Measurements from ENCODE around the gene LCNL1.
A peak's percentile ranks its signal among the peaks of the same experiment; 100 is the strongest.

The LCNL1 gene

DNA sequence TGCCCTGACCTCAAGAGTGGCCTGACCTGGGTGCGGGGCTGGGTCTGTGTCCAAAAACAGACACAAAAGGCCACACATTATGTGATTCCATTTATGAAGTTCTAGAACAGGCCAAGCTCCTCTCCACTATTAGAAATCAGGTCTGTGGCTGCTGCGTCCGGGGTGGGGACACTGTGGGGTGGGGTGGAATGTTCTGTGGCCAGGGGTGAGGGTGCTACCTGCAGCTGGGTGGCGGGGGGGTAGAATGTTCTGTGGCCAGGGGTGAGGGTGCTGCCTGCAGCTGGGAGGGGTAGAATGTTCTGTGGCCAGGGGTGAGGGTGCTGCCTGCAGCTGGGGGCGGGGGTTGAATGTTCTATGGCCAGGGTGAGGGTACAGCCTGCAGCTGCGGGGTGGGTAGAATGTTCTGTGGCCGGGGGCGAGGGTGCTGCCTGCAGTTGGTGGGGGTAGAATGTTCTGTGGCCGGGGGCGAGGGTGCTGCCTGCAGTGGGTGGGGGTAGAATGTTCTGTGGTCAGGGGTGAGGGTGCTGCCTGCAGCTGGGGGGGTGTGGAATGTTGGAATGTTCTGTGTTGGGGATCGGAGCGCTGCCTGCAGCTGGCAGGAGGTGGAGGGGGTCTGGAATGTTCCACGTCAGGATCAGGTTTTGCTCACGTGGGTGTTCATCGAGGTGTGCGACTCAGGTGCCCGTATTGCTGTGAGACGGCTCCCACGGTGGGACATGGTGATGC lies 22.4 kb upstream of the LCNL1 start:
- DNase-seq: peak; percentile 58

DNA sequence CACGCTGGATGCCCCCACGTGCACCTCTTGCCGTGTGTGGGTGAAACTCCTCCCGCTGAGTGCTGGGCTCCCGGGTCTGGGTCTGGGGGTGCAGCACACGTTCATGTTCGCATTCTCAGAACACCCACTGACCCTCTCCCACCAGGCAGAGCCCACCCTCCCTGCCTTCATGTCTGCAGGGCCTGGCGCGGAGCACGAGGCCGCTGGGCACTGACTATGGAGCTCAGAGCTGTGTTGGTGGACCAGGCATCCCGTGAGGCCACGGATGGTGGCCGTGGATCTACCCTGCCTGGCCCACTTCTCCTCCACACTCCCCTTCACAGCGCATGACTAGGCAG lies 21.9 kb upstream of the LCNL1 start:
- DNase-seq: no peak

DNA sequence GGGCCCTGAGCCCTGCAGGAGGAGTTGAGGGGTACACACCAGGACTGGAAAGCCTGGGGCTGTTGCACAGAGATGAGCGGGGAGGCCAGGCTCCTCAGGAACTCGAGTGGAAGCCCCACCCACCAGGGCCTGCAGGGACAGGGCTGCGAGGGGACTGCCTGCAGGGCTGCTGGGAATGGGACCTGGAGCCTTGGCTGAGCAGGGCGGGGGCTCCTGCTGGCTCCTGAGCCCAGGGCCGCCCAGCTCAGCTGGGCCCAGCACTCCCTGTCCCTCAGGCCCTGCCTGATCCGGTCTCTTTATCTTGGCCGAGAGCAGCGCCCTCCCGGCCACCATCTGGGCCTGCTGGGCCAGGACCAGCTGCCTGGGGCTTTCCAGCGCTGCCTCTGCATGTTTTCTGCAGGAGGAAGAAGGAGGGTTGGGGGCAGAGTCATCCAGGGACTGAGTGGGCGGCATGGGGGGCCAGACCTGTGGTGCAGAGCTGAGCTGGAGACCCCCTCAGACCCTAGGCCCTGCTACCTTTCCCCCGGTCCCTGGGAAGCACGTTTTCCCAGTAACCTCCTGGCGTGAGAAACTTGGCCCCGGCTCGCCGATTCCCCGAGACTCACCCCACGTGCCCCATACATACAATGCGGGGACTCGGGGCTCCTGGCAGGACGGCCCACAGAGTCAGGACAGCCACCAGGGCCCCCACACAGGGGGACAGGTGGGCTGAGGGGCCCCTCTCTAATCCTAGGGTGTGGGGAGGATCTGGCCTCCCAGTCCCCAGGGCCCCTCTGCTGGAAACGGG lies 21.3 kb upstream of the LCNL1 start:
- DNase-seq: no peak

DNA sequence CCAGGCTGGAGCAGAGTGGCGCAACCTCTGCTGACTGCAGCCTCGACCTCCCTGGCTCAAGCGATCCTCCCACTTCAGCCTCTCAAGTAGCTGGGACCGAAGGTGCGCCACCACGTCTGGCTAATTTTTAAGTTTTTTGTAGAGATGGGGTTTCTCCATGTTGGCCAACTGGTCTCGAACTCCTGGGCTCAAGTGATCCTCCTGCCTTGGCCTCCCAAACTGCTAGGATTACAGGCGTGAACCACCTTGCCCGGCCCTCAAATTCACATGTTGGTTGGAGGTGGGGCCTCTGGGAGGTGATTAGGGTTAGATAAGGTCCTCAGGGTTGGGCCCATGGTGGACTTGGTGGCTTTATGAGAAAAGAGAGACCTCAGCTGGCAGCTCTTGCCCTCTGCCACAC lies 20.6 kb upstream of the LCNL1 start:
- DNase-seq: no peak

DNA sequence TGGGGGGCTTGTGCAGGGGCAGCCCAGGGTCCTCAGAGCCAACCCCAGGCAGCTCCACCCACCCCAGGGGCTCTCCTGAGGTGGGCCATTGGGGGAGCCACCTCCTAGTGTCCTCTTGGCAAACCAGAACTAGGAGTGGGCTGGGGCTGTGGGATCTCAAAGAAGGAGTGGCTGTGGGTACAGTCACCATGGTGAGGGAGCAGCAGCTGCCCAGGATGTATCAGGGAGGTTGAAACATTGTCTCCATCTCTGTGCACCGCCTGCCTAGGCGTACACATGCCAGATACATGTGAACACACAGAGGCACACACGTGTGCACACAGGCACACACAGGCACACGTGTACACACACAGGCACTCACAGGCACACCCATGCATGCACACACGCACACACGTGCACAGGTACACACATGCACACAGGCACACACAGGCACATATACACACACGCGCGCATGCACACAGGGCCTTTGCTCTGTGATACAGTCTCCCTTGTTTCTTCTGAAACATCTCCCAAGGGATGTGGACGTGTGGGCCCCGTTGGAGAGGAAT lies 20.0 kb upstream of the LCNL1 start:
- no peak for DNase-seq

DNA sequence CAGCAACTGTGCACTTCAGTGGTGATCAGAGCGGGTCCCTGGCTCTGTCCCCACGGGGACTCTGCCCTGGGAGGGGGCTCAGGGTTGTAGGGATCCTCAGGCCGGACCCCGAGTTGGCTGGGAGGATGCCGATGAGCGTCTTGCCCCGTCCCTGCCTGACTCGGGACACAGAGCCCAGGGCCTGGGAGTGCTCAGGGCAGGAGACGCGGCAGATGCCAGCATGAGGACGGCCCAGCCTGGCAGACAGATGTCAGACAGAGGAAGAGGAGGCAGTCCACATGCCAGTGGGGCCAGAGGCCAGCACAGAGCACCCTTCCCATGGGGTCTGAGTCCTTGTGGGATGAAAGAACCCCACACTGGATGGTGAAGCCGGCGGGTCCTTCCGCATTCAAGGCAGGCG lies 19.5 kb upstream of the LCNL1 start:
- DNase-seq: no peak

DNA sequence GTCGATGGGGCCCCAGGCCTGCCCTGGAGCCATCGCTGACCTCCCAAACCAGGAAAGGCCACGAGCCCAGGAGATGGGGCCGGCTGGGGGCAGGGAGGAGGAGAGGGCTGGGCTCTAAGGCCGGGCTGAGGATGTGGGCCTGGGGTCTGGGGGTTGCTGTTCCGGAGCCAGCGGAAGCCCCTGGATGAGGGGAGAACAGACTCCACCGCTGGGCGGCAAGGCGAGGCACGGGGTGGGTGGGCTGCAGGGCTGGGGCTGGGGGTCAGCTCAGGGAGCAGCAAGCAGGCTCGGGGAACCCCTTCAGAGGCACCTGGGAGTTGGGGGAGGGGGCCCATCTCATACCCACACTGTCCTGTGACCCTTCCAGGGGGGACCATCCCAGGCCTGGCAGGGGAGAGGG lies 19.0 kb upstream of the LCNL1 start:
- DNase-seq: no peak

DNA sequence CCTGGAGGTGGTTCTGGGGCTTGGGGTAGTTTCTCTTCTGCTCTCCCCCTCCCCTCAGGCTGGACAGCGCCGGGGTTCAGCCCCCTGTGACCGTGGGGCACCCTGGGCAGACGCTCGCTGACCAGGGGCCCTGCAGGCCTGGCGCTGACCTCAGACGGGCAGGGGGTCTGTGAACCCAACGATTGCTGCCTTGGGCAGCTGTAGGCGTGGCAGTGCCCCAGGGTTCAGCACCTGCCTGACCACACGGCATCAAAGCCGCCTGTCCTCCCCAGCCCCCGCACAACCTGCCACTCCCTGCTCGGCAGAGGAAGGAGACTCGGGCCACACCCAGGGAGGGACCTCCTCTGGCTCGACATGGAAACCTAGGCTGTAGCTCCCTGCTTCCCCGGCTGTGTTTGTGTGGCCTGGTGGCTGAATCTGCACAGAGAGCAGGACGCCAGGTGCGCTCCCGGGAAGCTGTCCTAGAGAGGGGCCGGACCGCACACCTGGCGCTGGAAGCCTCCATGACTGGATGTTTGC lies 18.6 kb upstream of the LCNL1 start:
- no peak for DNase-seq

DNA sequence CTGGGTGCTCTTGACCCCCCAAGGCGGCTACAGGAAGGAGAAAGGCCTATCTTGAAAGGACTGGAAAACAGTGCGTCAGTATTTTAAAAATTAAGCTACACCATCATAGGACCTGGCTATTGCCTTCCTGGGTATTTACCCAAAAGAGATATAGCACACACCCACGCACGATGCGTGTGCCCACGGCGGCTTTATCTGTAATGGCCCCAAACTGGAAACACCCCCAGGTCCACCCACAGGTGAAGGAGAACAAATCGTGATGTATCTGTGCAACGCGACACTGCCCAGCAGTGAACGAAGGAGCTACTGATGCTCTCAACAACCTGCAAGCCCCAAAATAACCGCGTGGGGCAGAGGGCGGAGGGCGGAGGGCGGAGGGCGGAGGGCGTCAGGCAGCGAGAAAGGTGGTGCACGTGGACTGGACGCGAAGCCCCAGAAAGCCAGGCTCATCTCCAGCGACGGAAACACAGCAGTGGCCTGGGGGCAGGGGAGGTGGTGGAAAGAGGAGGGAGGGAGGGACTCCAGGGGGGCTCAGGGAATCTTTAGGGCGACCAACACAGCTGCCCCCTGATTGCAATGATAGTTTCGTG lies 17.9 kb upstream of the LCNL1 start:
- DNase-seq: no peak

DNA sequence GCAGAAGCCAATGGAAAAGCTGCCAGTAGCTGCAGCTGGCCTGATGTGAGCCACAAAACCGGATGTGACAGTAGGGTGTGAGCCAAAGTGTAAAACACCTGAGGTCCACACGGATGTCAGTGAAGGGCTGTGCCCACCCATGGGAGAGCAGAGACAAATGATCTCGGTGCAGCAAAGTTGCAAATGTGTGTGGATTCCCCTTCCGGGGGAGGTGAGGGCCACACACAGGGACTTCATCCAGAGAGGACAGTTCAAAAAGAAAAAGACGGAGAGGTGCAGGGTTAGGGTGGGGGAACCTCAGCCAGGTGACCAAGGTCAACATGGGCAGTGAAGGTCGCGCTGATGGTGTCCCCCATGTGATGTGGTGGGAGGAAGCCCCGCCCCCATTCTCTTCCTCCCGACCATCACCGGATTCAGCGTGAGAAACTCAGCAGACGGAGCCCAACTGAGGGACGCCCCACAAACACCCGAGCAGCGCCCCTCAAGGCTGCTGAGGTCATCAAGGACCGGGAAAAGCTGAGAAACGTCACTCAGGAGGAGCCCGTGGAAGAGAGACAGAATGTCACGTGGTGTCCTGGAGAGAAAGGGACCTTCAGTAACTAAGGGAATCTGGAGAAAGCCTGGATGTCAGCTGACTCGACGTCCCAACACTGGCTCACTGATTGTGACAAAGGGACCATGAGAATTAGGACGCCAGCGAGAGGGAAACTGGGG lies 16.9 kb upstream of the LCNL1 start:
- peak; percentile 77 for DNase-seq

DNA sequence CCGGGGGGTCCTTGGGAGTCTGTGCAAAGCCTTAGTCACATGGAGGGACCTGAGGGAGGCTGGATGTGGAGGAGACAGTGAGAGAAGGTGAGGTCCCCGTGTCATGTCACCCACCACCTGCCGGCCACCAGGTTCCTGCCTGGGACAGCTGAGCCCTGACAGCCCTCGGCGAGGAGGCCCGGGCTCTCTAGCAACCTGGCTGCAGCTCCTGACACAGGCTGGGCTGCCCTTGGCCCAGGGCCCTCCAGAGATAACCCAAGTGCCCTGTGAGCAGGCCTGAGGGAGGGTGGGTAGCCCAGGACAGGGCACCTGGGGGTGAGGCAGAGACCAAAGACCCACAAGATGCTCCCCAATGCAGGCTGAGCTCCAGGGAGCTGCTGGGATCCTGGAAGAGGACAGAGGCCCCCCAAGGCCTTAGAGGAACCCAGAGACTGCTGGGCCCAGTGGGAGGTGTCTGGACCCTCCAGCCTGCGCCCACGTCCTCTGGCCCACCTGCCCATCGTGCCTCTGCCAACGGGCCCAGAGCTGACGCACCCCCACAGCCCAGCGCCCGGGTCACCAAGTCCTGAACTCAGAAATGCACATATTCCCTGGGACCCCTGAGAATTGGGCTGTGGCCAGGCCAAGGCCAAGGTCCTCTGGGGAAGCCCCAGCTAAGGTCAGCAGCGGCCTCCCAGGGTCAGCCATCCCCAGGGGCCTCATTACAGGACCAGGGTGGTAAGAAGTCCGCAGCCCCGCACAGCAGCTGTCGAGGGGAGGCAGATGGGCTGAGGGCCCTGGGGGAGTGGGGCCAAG lies 14.3 kb upstream of the LCNL1 start:
- no peak for DNase-seq

DNA sequence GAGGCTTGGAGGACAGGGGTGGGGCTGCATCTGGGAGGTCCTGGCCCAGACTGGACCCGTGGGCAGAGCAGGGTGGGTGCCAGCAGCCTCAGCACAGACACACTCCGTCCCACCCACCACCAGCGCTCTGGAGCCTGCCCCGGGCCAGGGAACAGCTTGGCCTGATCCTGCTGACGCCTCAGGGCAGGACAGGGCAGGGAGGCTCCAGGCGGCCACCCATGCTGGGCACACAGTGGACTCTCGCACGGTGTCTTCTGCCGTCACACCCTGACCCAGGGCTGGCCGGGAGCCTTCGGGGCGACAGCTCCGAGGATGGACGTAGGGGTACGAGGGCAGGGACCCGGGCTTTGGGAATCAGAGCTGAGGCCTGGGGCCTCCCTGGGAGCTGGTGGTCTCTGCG lies 13.6 kb upstream of the LCNL1 start:
- no peak for DNase-seq

DNA sequence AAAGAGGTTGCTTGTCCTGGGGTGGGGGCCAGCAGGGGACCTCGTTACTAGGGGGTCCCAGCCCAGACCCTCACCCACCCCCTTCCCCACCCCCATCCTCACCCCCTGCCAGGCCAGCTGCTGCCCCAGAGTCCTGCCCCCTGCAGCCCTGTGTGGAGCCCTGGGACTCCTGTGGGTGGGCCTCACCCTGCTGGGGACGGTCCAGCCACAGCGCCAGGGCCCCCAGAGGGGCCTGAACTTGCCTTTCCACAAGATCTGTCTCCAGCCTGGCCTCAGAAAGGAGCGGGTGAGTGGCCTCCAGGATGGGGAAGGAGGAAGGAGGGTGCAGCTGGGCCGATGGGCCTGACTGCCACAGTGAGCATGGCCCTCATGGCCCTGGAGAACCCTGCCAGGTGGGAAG lies 13.0 kb upstream of the LCNL1 start:
- no peak for DNase-seq

DNA sequence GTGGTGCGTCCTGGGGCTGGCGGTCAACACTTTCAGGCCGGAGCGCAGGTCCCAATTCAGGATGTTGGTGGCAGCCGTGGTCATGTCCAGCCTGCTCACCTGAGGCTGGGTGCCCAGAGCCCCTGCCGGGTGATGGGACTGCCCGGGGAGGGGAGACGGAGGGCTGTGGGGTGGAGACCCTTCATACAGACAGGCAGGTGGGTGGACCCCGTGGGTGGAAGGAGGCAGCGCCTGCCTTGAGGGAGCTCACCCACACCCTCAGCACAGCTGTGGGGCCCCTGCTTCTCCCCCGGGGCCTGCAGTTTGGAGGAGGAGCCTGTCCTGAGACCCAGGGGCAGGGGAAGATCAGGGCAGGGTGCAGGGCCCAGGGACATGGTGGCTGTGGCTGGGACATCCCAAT lies 12.4 kb upstream of the LCNL1 start:
- DNase-seq: no peak

DNA sequence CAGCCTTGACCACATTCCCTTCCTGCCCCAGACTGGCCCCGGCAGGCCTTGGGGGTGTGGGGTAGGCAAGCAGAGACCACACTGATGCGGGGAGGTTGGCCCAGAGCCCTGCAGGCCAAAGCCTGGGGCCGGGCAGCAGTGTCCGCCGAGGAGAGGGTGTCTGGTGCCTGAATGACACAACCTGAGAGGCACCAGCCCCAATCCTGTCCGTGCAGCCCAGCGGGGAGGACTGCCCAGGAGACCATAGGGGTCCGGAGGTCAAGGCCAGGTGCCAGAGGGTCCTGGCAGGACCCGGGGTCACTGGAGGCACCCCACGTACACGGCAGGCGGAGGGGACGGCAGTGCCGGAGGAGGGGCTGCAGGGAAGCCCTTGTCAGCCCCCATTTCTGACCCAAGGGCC lies 11.0 kb upstream of the LCNL1 start:
- no peak for DNase-seq

DNA sequence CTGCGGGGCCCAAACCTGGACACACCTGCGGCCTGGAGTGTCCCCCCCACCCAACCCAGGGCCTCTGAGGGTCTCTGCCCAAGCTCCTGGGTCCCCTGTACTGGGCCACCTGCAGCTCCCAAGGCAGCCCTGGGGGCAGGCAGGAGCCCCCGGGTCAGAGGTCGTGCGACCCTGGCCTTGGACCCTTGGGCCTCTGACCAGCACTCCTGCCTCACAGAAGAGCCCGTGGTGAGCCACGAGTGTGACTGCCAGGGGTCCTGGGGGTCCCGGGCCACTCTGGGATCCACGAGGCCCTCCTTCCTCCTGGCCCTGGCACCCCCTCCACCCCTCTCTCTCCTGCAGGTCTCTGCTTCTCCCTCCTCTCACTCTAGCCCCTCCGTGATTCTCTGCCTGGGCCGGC lies 10.5 kb upstream of the LCNL1 start:
- DNase-seq: no peak

DNA sequence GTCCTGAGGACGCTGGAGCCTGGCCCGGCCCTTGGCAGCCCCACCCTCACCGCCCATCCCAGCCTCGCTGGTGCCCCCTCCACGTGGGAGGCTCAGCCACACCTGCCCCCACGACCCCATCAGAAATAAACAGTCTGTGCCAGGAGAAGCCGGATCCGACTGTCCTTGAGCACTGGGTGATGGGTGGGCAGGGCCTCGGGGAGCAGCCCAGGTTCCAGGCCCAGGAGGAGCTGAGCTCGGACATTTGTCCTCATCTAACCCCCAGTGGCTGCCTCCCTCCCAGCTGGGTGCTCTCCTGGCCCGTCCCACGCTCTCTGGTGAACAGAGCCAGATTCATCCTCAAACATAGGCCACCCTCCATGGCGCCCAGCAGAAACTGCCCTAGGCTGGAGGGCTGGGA lies 10.1 kb upstream of the LCNL1 start:
- DNase-seq: no peak

DNA sequence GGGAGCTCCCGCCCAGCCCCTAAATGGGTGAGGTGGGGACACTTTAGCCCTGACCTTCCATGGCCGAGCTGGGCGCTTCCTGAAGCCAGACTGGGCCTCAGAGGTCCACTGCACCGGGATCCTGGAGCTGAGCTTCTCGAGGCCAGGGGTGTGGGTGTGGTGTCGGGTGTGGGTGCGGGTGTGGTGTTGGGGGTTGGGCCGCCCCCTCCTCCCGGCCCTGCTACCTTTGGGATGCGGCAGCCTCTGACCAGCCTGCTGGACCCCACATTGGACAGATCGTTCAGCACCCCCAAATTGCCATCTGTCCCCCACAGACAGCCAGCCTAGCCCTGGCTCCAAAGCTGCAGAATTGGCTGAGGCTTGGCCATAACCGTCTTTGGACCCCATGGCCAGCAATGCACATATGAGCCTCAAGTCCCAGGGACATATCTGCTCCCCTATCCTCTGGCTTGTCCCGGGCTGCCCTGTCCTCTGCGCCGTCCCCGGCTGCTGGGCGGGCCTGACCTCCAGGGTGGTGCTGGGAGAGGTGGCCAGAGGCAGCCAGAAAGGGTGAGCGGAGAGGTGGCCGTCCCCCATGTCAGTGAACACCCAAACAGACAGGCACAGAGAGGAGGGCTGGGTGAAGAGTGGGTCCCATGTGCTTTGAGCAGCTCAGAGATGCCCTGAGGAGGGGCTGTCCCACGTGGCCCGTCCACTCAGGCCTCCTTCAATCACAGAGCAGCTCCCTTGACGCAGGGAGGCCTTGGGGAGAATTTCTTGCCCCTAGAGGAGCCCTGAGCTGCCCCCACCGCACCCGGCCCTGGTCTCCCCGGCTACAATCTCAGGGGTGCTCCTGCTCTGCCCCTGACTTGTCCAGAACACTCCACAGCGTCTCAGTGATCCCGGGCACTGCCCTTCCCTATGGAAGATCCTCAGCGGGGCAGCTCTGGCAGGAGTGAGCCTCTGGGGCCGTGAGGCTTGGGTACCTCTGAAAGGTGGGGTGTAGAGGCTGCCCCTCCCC lies 8.9 kb upstream of the LCNL1 start:
- DNase-seq: no peak

DNA sequence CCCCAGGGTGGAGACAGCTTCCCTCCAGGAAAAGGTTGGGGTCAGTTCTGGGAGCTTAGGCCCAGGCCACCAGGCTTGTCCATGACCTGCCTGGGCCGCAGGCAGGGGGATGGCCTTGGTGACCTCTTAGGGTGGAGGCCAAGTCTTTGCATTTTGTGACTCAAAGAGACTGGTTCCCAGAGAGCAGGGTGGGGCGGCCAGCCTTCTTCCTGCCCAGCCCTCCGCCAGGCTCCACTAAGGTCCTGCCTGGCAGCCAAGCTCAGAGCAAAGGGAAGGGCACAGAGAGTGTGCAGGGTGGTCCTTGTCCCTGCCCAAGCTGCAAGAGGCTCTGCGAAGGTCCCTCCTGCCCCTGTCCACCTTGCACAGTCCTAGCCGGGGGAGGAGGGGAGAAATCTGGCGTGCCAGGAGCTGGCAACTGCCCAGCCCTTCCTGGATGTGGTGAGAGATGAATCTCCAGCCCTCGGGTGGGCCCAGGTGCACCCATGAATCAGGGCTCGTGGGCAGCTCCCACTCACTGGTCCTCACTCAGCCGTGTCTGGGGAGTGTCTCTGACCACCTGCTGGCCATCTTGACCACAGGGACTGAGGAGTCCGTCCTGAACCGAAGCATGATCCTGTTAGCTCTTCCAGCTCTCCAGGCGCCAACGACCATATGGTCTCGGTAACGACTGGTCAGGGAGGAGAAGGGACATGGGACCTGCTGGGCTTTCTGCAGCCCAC lies 7.8 kb upstream of the LCNL1 start:
- no peak for DNase-seq

DNA sequence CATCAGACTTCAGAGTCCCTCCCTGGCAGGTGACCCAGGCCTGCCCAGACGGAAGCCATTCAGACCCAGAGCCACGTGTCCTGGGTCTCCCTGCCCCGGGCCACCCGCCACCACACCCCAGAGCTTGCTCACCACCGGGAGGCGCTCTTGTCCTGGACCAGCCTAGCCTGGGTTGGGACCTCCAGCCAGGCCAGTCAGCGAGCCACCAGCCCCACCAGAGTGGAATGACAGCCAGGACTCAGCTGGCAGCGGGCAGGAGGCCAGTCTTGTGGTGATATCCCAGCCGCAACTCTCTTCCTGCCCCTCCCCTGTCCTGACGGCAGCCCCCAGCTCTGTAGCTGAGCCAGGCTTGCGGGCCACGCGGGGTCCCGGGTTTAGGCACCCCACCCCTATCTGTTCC lies 7.1 kb upstream of the LCNL1 start:
- DNase-seq: peak; percentile 43
